HCT116 (cell line): Measurements from ENCODE around the gene PPP2R5D. TPM values are rescaled to one million over a fixed set of nuclear protein-coding genes. Genes with fewer than 3 reads are reported as not detected.

Experiments
- ATAC-seq: fragments of 200-7000 bp; cut with Tn5 transposase; 2 replicates; pipeline ENCODE4 v1.9.1; 2020; ENCODE audit warnings: mild to moderate bottlenecking, moderate library complexity
- BruUV-seq: library from RNA; stranded (reverse); fragments of 400-500 nt; replicated peaks from 2 replicates; lab custom pipeline; 2021; lab: Mats Ljungman, UMichigan
- CTCF ChIA-PET: fragments of 300-600 bp; sonication (Branson Sonifier 250); formaldehyde crosslinking; loops from one replicate; lab custom pipeline; 2021; ENCODE audit warnings: antibody characterized with exemption; lab: Charles Lee
- POLR2A ChIA-PET: fragments of 300-600, 350-600 bp; sonication (Branson Sonifier 250); formaldehyde crosslinking; loops from one replicate; lab custom pipeline; 2021; ENCODE audit warnings: antibody characterized with exemption; lab: Charles Lee
- RAD21 ChIA-PET, 2 experiments: fragments of 300-600 bp; sonication (Branson Sonifier 250); formaldehyde crosslinking; loops; one replicate each; lab custom pipeline; 2023; ENCODE audit warnings: low total read pairs in 2 of 2; ENCODE audit not compliant: uncharacterized antibody in 2 of 2, unreplicated experiment in 2 of 2, low non-redundant PET in 1 of 2; lab: Charles Lee
- DNase-seq: peaks from one replicate; pipeline ENCODE4 v3.0.0-alpha.2; 2010; ENCODE audit warnings: low read depth, low spot score
- H2AFZ ChIP-seq: fragments of 200-600 bp; shearing (Covaris generic), sonication (generic); 2 replicates; pipeline ENCODE4 v1.6.1; 2017; ENCODE audit warnings: low read depth, mixed run types, mixed read lengths, antibody characterized with exemption, low read length; ENCODE audit not compliant: poor library complexity, severe bottlenecking
- H3K27ac ChIP-seq: 2 replicates; pipeline ENCODE4 v1.5.1; 2012; ENCODE audit warnings: low read depth, low read length
- H3K27me3 ChIP-seq: fragments of 200-600 bp; sonication (generic); 2 replicates; pipeline ENCODE4 v1.6.1; 2016; ENCODE audit warnings: mixed run types, low read length, mixed read lengths; ENCODE audit not compliant: insufficient read depth
- H3K36me3 ChIP-seq, 2 experiments: fragments of 200-500 bp in 1 of 2; fragments of 200-600 bp in 1 of 2; sonication (Bioruptor generic) in 1 of 2; sonication (generic) in 1 of 2; 2 replicates each; pipeline versions ENCODE4 v1.5.1 to v1.6.1; 2014 to 2016; ENCODE audit warnings: low read length in 2 of 2, inconsistent platforms in 1 of 2, mixed read lengths in 1 of 2, mixed run types in 1 of 2; ENCODE audit not compliant: insufficient read depth in 2 of 2, control insufficient read depth in 1 of 2
- H3K4me1 ChIP-seq, 2 experiments: fragments of 200-600 bp in 1 of 2; sonication (generic) in 1 of 2; 2 replicates each; pipeline versions ENCODE4 v1.5.1 to v1.6.1; 2012 to 2017; ENCODE audit warnings: low read length in 2 of 2, inconsistent platforms in 1 of 2, mild to moderate bottlenecking in 1 of 2, mixed read lengths in 1 of 2, mixed run types in 1 of 2, moderate library complexity in 1 of 2; ENCODE audit not compliant: insufficient read depth in 2 of 2, control insufficient read depth in 1 of 2
- H3K4me2 ChIP-seq: fragments of 200-600 bp; sonication (generic); 2 replicates; pipeline ENCODE4 v1.6.1; 2017; ENCODE audit warnings: mixed run types, low read length, mixed read lengths
- H3K4me3 ChIP-seq, 2 experiments: fragments of 200-600 bp in 1 of 2; sonication (generic) in 1 of 2; replicated peaks in 1 of 2; 2 replicates each; pipeline ENCODE4 v1.5.1; 2011 to 2016; ENCODE audit warnings: low read length in 2 of 2, control low read depth in 1 of 2, low read depth in 1 of 2, mild to moderate bottlenecking in 1 of 2, mixed read lengths in 1 of 2, mixed run types in 1 of 2
- H3K79me2 ChIP-seq: fragments of 200-600 bp; sonication (generic); 2 replicates; pipeline ENCODE4 v1.6.1; 2017; ENCODE audit warnings: mild to moderate bottlenecking, mixed run types, low read length, moderate library complexity, mixed read lengths; ENCODE audit not compliant: insufficient read depth
- H3K9ac ChIP-seq: fragments of 200-600 bp; sonication (generic); 2 replicates; pipeline ENCODE4 v1.6.1; 2016; ENCODE audit warnings: low read length, mixed read lengths
- H3K9me2 ChIP-seq: fragments of 200-600 bp; sonication (generic), shearing (Covaris generic); 2 replicates; pipeline ENCODE4 v1.6.1; 2017; ENCODE audit warnings: mixed run types, mild to moderate bottlenecking, moderate library complexity; ENCODE audit not compliant: insufficient read depth
- H3K9me3 ChIP-seq, 2 experiments: fragments of 200-500 bp in 1 of 2; fragments of 200-600 bp in 1 of 2; sonication (Bioruptor generic) in 1 of 2; sonication (generic) in 1 of 2; 2 replicates each; pipeline ENCODE4 v1.6.1; 2014 to 2017; ENCODE audit warnings: low read length in 2 of 2, mixed read lengths in 2 of 2, inconsistent platforms in 1 of 2, low read depth in 1 of 2, mild to moderate bottlenecking in 1 of 2, mixed run types in 1 of 2, moderate library complexity in 1 of 2; ENCODE audit not compliant: control insufficient read depth in 1 of 2, insufficient read depth in 1 of 2
- H4K20me1 ChIP-seq: fragments of 200-600 bp; sonication (generic), shearing (Covaris generic); 2 replicates; pipeline ENCODE4 v1.6.1; 2017; ENCODE audit warnings: mixed run types, mild to moderate bottlenecking, moderate library complexity; ENCODE audit not compliant: insufficient read depth
- CEBPB ChIP-seq: IDR thresholded peaks from 2 replicates; pipeline ENCODE4 v1.6.1; 2012; ENCODE audit warnings: low read depth
- EGR1 ChIP-seq: IDR thresholded peaks from 2 replicates; pipeline ENCODE4 v1.6.1; 2012; ENCODE audit warnings: low read depth
- EZH2 ChIP-seq: fragments of 200-600 bp; sonication (generic); IDR thresholded peaks from 2 replicates; pipeline ENCODE4 v1.6.1; 2017; ENCODE audit warnings: antibody characterized with exemption, mixed run types
- EZH2phosphoT487 ChIP-seq: fragments of 200-600 bp; IDR thresholded peaks from 2 replicates; pipeline ENCODE4 v1.6.1; 2018; ENCODE audit warnings: antibody characterized with exemption, borderline replicate concordance
- FOSL1 ChIP-seq: IDR thresholded peaks from 2 replicates; pipeline ENCODE4 v1.6.1; 2012; ENCODE audit warnings: low read depth
- JUND ChIP-seq: IDR thresholded peaks from 2 replicates; pipeline ENCODE4 v1.6.1; 2012
- POLR2A ChIP-seq: IDR thresholded peaks from 2 replicates; pipeline ENCODE4 v1.7.0; 2011; ENCODE audit warnings: borderline replicate concordance; ENCODE audit not compliant: insufficient read depth, insufficient read length; ENCODE audit errors: extremely low read depth
- POLR2AphosphoS5 ChIP-seq: IDR thresholded peaks from 2 replicates; pipeline ENCODE4 v1.6.1; 2011; ENCODE audit warnings: mild to moderate bottlenecking, low read depth, low read length, moderate library complexity
- RAD21 ChIP-seq: IDR thresholded peaks from 2 replicates; pipeline ENCODE4 v1.6.1; 2012; ENCODE audit warnings: low read depth, mild to moderate bottlenecking
- SRF ChIP-seq: IDR thresholded peaks from 2 replicates; pipeline ENCODE4 v1.6.1; 2012; ENCODE audit warnings: low read depth
- TCF7L2 ChIP-seq: IDR thresholded peaks from 2 replicates; pipeline ENCODE4 v1.7.0; 2011; ENCODE audit warnings: borderline replicate concordance, inconsistent platforms; ENCODE audit not compliant: insufficient read depth, insufficient read length; ENCODE audit errors: extremely low read depth
- YY1 ChIP-seq: IDR thresholded peaks from 2 replicates; pipeline ENCODE4 v1.6.1; 2011; ENCODE audit warnings: low read length, low read depth, moderate library complexity, mild to moderate bottlenecking; ENCODE audit not compliant: insufficient replicate concordance; ENCODE audit errors: extremely low read depth
- ZFX ChIP-seq: fragments of 450-650 bp; IDR thresholded peaks from 2 replicates; pipeline ENCODE4 v1.6.1; 2017
- ZNF274 ChIP-seq: fragments of 200-500 bp; sonication (Bioruptor generic); IDR thresholded peaks from 2 replicates; pipeline ENCODE4 v1.6.1; 2014; ENCODE audit warnings: mild to moderate bottlenecking, low read depth, low read length, inconsistent platforms
- intact Hi-C: fragments of 100-400 bp; cut with micrococcal nuclease; formaldehyde crosslinking; loops from 2 replicates; pipeline ENCODE4 v1.10.0; 2022
- total RNA-seq: library from RNA; stranded (reverse); gene quantifications from one replicate; pipeline ENCODE4 v1.2.1, GENCODE V29; 2021; ENCODE audit not compliant: unreplicated experiment
- TF ChIP-seq, protein P1 (sequence below): IDR thresholded peaks from 2 replicates; pipeline ENCODE4 v1.6.1; 2012; ENCODE audit warnings: low read depth

The PPP2R5D gene
- total RNA-seq, 1 experiment from 2014 or later = 49.6 TPM

DNA sequence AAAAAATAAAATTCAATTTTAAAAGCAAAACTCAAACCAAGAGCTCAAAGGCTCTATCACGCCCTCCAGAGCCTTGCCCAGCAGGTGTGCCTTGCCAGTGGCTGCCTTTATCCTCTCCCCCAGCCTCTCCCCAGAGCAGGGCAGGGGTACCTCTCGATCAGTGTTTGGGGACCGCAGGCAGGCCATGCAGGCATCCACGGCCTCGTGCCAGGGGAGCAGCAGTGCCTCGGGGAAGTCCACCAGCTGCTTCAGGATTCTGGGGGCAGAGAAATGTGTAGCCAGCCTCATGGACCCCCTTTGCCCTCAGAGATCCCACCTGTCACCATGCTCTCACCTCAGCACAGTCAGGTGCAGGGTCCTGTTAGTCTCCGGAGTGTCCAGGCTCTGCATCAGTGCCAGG is 63.6 kb downstream of the PPP2R5D start:
- ChIA-PET POLR2A (no interaction called here), RAD21 (no interaction called here), CTCF (interaction anchor here (0.5 kb wide), 1 partner anchor 319 kb away, joined by 4 read pairs; no protein-coding TSS in a partner anchor)
- no TSS peak for BruUV-seq
- H3K27ac ChIP-seq = no peak overlapping the region
- no peaks in the 10 kb centered on the region for H3K9me2 ChIP-seq
- no peak overlapping the region for H2AFZ ChIP-seq
- intact Hi-C loops = no loop called here
- peaks cover 5 to 17% of the 10 kb centered on the region in 2 experiments; a peak in 3 of 4 replicates for H3K36me3 ChIP-seq
- no peaks in the 10 kb centered on the region for H3K9me3 ChIP-seq
- ATAC-seq (no peak), DNase-seq (no peak)
- no peaks in the 10 kb centered on the region for H3K27me3 ChIP-seq
- no peak overlapping the region for H3K4me3 ChIP-seq
- no peak overlapping the region for H3K9ac ChIP-seq
- H4K20me1 ChIP-seq = no peaks in the 10 kb centered on the region
- no peak overlapping the region for H3K4me2 ChIP-seq
- TF ChIP-seq EZH2phosphoT487 (no peak), POLR2AphosphoS5 (no peak), ZFX (no peak), FOSL1 (no peak), EGR1 (no peak), RAD21 (no peak)
- TF ChIP-seq, all 23 proteins: peak for 0
- H3K79me2 ChIP-seq = peaks cover 16% of the 10 kb centered on the region
- H3K4me1 ChIP-seq = peaks cover 0 to 9% of the 10 kb centered on the region in 2 experiments; a peak in 3 of 4 replicates

DNA sequence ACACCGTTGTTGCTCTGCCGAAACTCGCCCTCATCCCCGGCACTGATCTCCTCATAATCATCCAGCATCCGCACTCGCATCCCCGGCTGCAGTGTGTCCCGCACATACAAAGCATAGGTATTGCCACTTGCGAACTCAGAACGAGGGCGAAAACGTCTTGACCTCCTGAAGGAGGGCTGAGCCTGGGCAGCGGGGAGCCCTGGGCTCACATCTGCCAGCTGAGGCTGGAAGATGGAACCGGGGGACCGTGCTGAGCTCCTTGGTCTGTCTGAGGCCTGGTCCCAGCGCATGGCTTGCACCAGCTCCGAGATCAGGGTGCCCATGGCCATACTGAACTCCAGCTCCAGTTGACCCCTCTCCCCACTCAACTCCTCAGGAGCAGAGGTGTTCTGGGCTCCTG is 66.6 kb downstream of the PPP2R5D start:
- peaks cover 14% of the 10 kb centered on the region in 2 experiments; a peak in 3 of 4 replicates for H3K36me3 ChIP-seq
- no peak for DNase-seq
- ChIA-PET CTCF (no interaction called here), RAD21 (no interaction called here), POLR2A (no interaction called here)
- peaks cover 25% of the 10 kb centered on the region for H3K79me2 ChIP-seq
- no peak for ATAC-seq
- no peaks in the 10 kb centered on the region for H3K27me3 ChIP-seq
- H2AFZ ChIP-seq = no peak overlapping the region
- H3K4me1 ChIP-seq = peaks cover 6 to 21% of the 10 kb centered on the region in 2 experiments; a peak in 3 of 4 replicates
- H3K4me3 ChIP-seq = no peak overlapping the region
- intact Hi-C loops = no loop called here
- H3K9me3 ChIP-seq = no peaks in the 10 kb centered on the region
- no TSS peak for BruUV-seq
- H3K4me2 ChIP-seq = no peak overlapping the region
- H4K20me1 ChIP-seq = no peaks in the 10 kb centered on the region
- H3K9ac ChIP-seq = no peak overlapping the region
- no peak overlapping the region for H3K27ac ChIP-seq
- TF ChIP-seq JUND (no peak), FOSL1 (no peak), CEBPB (no peak), POLR2AphosphoS5 (no peak), EGR1 (no peak), EZH2 (no peak), SRF (no peak), YY1 (no peak), ZNF274 (no peak), TCF7L2 (no peak), POLR2A (no peak)
- TF ChIP-seq, protein P1, sequence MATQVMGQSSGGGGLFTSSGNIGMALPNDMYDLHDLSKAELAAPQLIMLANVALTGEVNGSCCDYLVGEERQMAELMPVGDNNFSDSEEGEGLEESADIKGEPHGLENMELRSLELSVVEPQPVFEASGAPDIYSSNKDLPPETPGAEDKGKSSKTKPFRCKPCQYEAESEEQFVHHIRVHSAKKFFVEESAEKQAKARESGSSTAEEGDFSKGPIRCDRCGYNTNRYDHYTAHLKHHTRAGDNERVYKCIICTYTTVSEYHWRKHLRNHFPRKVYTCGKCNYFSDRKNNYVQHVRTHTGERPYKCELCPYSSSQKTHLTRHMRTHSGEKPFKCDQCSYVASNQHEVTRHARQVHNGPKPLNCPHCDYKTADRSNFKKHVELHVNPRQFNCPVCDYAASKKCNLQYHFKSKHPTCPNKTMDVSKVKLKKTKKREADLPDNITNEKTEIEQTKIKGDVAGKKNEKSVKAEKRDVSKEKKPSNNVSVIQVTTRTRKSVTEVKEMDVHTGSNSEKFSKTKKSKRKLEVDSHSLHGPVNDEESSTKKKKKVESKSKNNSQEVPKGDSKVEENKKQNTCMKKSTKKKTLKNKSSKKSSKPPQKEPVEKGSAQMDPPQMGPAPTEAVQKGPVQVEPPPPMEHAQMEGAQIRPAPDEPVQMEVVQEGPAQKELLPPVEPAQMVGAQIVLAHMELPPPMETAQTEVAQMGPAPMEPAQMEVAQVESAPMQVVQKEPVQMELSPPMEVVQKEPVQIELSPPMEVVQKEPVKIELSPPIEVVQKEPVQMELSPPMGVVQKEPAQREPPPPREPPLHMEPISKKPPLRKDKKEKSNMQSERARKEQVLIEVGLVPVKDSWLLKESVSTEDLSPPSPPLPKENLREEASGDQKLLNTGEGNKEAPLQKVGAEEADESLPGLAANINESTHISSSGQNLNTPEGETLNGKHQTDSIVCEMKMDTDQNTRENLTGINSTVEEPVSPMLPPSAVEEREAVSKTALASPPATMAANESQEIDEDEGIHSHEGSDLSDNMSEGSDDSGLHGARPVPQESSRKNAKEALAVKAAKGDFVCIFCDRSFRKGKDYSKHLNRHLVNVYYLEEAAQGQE = no peak
- H3K9me2 ChIP-seq = no peaks in the 10 kb centered on the region
